GM21381 (cell line): Measurements from ENCODE around the gene DNMT3A.

Experiments
- ATAC-seq: cut with Tn5 transposase; IDR thresholded peaks from one replicate; pipeline ENCODE4 v1.9.1; 2021; ENCODE audit warnings: mild to moderate bottlenecking, moderate library complexity; ENCODE audit not compliant: unreplicated experiment

DNMT3A gene

GRCh38 chr2:25262288-25262687 lies 79.4 kb downstream of the DNMT3A start:
- no peak for ATAC-seq

GRCh38 chr2:25259737-25260124 lies 82.0 kb downstream of the DNMT3A start:
- no peak for ATAC-seq

GRCh38 chr2:25258847-25259736 lies 82.6 kb downstream of the DNMT3A start:
- ATAC-seq, result no peak

DNA sequence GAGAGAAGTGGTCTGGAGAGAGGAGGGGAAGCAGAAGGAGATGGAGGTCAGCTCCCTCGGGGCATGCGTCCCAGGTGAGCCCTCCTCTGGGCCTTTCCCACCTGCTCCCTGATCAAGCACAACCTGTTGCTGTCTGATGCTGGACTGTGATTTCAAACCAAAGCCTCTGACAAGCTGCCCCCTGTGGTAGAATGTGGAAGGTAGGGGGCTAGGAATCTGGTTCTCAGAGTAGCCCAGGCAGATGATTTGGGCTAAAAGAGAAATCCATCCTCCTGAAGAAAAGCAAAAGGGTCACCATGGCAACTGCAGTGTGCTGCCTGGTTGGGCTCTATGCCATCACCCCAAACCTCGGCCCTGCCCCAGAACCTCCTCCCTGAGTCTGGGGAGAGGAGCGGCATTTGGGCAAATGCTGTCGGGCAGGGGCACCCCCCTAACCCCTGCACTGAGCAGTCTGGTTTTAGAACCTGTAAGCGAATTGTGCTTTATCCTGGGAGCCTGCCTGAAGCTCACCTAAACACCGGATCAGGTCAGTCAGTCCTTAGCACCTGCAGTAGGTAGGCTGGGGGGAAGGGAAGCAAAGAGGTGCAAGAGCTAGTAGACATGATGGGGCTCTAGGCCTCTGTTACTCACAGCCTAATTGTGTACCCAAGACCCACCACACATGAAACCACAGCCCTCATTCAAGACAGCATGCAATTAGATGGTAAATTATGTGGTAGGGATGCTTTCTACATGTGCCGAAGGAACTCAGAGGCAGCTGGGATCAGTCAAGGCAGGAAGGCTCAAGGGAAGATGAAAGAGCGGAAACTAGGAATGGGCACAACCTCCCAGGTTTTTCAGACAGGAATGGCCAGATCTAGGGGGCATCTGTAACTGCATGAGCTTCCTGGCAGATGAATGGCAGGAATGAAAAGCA lies 83.5 kb downstream of the DNMT3A start:
- no peak for ATAC-seq

- ATAC-seq, result no peak
Observed at GRCh38 chr2:25257032-25257552, 84.6 kb downstream of the DNMT3A start.

- ATAC-seq, result no peak
Observed at GRCh38 chr2:25256488-25256875, 85.2 kb downstream of the DNMT3A start.

DNA sequence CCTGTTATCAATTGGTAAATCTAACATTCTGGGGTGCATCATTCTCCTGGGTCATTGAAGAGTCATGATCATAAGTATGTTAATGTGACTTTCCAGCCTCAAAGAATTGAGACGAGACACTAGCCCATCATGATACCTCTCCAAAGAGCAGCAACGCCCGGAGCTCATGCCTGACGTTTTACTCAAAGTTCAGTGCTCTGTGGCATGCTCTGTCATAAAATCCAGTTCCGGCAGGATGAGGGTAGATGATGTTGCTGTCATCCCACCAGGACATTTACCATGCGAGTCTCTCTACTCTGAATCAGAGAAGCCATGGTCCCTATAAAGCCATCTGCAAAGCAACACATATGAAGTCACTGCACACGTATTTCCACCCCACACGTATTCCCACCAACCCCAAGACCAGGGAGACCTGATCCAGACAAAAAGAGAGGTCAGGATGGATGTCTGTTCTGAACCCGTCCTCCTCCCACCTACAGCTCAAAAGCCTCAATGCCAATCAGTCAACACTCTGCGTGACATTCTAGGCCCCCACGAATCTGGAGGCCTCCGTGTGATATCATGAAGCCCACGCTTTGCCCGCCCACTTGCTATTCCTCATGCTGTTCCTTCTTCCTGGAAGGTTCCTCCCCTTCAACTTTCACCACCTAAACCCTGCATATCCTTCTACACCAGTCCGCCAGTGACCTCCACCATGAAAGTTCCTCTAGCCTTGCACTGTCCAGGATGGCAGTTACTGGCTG lies 85.8 kb downstream of the DNMT3A start:
- ATAC-seq, result no peak

GRCh38 chr2:25254961-25255360 lies 86.8 kb downstream of the DNMT3A start:
- ATAC-seq, result no peak

DNA sequence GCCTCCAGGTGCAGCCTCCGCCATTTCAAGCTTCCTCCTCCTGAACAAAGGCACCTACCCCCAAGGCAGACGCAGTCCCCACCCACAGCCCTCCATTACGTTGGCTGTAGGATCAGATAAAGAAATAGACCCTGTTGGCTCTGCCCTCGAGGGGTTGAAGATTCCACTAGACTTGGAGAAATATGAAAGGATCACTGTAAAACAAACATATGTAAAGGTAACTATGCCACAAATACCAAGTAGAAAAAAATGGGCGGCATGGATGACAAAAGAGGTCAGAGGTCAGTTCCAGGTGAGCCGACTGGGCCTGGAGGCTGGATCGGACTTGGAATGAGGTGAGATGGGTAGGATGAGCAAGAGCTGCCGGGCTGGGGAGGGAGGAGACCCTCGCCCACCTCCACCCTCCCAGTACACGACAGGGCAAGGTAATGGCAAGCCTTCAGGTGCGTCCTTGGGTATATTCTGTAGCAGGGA lies 88.5 kb downstream of the DNMT3A start:
- no peak for ATAC-seq

- ATAC-seq, result no peak
Observed at GRCh38 chr2:25252291-25253152, 89.2 kb downstream of the DNMT3A start.

DNA sequence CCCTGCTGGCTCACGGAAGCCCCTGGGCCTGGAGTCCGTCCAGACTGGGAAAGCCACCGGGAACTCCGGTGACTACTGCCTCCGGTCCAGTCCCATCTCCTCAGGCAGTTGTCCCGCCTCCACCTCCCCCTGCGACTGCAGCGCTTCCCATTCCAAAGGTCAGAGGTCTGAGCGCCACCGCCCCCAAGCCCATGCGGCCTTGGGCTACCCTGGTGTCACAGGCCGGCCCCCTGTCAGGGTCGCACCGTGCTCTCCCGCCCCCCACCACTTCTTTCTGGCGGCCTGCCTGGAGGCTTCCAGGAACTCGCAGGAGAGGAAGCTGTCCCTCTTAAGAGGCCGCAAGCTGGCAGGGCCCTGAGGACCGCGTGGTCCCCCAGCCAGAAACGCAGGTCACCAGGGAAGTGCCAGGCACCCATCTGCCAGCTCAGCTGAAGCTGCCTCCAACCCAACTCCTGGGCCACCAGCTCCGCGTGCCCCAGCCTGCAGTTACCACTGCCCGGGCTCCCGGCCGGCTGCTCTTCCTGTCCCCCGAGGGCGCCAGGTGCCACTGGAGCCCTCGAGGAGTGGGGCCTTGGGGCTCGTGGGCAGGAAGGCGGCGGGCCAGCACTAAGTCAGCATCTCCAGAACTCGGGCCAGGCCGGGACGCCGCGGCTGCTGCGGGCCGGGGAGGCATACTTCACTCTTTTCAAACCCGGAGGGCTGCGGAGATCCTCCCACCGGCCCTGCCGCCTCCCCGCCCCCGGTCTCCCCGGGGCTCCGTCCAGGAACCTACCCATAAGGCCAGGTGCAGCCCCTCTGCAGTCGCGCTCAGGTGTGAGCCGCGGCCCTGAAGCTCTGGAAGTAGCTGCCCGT lies 90.1 kb downstream of the DNMT3A start:
- no peak for ATAC-seq

DNA sequence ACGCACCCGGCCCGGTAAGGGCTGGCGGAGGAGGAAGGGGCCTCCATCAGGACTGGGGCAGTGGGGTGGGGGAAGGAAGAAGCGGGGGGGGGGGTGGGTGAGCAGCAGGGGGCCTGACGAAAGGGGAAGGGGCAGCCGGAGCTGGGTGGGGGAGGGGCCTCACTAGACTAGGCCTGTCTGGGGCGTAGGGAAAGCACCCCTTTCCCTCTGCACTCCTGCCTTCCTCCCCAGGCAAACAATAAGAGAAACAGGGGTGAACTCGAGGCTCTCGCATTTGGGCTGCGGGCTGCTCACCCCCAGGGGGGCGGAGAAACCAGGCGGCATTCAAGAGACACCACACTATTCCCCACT lies 90.7 kb downstream of the DNMT3A start:
- ATAC-seq, result no peak

- ATAC-seq, result no peak
Observed at GRCh38 chr2:25250331-25251070, 91.2 kb downstream of the DNMT3A start.

DNA sequence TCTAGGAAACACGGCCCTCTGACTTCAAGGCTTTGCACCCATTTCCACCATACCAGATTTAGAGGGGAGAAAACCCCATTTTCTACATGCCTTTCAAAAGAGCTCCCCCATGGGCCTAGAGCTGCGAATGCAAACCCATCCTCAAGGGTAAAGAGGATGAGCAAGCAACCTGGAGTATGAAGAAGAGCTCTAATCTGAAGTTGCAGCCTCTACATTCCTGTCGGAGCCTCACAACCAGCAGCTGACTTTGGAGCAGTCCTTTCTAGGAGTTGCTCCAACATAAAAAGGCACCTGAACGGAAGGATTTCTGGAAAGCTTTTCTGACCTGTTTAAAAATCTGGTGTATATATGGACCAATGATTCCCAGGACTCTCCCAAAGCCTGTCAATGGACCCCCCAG lies 91.9 kb downstream of the DNMT3A start:
- ATAC-seq, result no peak

DNA sequence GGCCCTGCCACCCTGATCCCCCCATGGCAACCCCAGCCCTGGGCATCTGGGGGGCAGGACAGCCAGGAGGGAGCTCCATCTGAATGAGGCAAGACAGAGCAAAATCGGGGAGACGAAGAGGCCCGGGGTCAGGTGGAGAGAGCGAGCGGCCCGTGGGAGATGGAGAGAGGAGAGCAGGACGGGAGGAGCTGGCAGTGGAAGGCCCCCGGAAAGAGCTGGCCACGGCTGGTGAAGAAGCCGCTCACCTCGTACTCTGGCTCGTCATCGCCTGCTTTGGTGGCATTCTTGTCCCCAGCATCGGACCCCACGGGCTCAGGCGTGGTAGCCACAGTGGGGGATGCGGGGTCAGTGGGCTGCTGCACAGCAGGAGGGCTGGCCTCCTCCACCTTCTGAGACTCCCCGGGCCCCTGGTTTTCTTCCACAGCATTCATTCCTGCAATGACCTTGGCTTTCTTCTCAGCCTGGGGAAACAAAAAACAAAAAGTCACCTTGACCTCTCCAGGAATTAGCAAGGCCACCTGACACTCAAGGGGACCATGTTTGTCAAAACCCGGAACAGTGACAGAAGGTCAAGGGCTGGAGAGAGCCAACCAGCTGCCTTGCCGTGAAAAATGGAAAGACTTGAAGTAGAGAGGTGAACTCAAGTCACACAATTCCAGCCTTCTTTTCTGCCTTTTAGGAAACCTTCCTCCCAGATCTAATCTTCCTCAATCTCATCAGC lies 93.8 kb downstream of the DNMT3A start:
- ATAC-seq, result no peak

DNA sequence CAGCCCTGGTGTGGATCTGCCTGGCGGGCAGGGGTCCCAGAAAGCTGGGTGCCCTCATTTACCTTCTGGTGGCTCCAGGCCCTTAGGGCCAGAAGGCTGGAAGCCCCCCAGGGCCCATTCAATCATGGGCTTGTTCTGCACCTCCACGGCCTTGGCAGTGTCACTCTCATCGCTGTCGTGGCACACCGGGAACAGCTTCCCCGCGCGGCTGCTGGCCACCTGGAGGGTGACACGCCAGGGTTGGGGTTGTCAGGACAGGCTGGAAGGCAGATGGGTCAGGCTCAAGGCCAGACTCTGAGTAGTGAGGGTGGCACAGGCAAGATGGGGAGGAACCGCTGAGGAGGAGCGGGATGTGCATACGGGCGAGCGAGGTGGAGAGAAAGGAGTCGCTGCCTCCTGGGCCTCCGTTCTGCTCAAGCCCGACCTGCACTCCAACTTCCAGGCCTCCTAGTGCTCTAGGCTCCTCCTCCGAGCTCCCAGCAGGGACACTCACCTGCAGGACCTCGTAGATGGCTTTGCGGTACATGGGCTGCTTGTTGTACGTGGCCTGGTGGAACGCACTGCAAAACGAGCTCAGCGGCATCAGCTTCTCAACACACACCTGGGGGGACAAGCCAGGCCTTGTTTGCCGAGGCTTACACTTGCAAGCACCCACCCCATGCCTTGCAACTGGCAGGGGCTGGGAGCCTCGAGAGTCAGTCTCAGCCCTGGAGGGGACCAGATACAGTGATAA lies 95.0 kb downstream of the DNMT3A start:
- no peak for ATAC-seq

- ATAC-seq, result no peak
Observed at GRCh38 chr2:25246001-25246400, 95.7 kb downstream of the DNMT3A start.
